MM.1S (cell line): ENCODE measurements around the gene DAP.

Experiments
- CTCF ChIP-seq: fragments of 300-600 bp; sonication (generic); IDR thresholded peaks from 2 replicates; pipeline ENCODE4 v1.5.1; 2016; ENCODE audit warnings: antibody characterized with exemption, low read length, mixed read lengths
- EZH2 ChIP-seq: fragments of 300-600 bp; sonication (generic); optimal IDR thresholded peaks from 2 replicates; pipeline ENCODE3; 2017; ENCODE audit warnings: low read depth, mild to moderate bottlenecking, antibody characterized with exemption, low read length, mixed read lengths

GRCh38 chr5:10700516-10700915 is 60.5 kb downstream of the DAP start:
- TF ChIP-seq CTCF, result no peak
- TF ChIP-seq EZH2, result no peak
